Stimulated activated CD4-positive, alpha-beta T cell treated with anti-CD3 and anti-CD28 coated beads, TNF-alpha, amount 100 ng/mL, for 1 hour (primary cell): ENCODE measurements around the gene SH3BP1.

ENCODE experiments used
- DNase-seq, 3 donors: peaks; one replicate each; pipeline ENCODE4 v3.0.0-alpha.2; 2020; ENCODE audit warnings: low read depth in 3 of 3, low spot score in 1 of 3

The SH3BP1 gene

DNA sequence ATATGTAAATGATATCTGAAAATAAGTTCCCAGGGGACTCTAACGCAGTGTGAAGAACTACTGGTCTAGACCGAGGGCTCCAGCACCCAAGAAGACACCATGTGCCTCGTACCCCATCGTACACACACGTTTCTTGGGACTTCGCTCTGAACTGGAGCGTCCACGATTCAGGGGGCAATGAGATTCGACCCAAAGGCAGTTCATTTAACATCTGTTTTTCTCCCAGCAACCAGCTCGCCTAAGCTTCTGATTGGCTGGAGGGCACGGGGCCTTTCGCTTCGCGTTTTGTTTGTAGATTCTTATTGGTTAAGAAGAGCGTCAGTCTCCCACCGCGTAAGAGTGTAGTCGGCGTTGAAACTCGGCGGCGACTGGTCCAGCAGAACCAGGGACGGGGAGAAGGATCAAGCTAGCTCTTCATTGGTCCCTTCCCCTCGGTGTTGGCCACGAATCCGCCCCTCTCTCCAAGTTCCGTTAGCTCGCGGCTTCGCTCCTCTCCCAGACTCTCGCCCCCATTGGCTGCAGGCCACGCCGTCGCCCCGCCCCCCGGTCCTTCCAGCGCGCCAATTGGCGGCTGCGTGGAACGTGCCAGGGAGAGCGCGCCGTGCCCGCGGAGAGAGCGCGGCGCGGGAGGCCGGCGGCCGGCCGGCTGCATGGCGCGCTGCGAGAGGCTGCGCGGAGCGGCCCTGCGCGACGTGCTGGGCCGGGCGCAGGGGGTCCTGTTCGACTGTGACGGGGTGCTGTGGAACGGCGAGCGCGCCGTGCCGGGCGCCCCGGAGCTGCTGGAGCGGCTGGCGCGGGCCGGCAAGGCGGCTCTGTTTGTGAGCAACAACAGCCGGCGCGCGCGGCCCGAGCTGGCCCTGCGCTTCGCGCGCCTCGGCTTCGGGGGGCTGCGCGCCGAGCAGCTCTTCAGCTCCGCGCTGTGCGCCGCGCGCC, 18.9 kb downstream of the SH3BP1 start, which contains the start of gene PDXP:
Gene PDXP (plus strand): TSS at position 591 of the 933 bp plus-strand sequence. CDS start 60 bp downstream, at position 651.
- DNase-seq: peak; percentile 96 to 98 (median 96)

DNA sequence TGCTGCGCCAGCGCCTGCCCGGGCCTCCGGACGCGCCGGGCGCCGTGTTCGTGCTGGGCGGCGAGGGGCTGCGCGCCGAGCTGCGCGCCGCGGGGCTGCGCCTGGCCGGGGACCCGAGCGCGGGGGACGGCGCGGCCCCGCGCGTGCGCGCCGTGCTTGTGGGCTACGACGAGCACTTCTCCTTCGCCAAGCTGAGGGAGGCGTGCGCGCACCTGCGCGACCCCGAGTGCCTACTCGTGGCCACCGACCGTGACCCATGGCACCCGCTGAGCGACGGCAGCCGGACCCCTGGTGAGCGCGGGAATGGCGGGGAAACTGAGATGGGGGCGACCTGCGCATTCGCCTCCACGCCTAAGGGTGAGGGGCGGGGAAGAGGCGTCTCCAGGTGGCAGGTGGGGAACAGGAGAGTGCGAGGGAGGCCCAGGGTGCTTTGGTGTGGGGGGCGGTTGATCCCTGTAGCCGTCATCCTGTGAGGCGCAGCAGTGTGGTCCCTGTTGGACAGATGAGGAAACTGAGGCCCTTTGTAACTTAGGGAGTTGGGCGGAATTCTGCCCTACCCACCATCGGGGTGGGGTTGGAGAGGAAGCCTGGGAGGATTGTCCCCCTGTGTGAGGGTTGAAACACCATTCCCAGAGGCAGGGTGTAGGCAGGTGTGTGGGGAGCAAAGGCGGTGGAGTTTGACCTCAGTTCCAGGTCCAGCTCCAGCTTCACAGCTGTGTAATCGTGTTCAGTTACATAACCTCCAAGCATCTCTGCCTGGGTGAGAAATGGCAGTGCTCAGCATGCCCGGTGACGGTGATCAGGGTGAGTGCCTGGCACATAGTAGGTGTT, 19.8 kb downstream of the SH3BP1 start:
- no peak for DNase-seq

DNA sequence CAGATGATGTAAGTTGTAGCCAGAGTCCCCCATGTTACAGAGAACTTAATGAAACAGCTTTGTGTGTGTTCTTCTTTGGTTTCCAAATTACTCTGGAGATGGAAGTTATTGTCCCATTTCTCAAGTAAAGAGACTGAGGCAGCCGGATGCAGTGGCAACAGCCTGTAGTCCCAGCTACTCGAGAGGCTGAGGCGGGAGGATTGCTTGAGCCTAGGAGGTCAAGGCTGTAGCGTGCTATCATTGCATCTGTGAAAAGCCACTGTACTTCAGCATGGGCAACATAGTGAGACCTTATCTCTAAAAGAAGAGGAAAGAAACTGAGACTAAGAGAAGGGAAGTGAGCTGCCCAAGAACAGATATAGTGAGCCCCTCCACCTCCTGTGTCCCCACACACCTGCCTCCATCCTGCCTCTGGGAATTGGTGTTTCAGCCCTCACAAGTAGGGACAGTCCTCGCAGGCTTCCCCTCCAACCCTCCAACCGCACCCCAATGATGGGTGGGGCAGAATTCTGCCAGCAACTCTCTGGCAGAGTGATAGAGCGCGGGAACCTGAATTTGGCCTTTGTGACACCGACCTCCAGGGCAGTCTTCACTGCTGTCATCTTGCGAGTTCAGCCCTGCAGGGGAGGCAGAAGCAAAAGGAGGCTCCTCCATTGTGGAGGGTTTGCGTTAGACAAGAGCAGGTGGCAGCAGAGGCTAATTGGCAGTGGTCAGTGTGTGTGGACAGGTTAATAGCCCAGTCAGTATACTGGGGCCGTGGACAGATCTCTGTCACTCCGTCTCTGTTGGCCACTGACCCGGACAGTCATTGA, 20.6 kb downstream of the SH3BP1 start:
- DNase-seq: no peak

DNA sequence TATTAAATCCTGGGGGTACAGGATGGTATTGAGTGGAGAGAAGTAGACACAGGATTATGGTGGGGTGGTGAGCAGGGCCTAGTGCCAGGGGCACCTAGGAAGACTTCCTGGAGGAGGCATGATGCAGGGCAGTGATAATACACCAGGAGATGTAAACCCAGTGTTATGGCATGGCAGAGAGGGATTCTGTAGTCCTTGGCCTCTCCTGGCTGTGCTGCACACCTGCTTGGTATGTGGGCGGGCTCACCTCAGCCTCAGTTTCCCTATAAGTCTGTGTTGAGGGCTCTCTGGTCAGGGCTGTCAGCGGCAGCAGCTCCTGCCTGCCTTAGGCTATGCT, 21.2 kb downstream of the SH3BP1 start:
- no peak for DNase-seq

DNA sequence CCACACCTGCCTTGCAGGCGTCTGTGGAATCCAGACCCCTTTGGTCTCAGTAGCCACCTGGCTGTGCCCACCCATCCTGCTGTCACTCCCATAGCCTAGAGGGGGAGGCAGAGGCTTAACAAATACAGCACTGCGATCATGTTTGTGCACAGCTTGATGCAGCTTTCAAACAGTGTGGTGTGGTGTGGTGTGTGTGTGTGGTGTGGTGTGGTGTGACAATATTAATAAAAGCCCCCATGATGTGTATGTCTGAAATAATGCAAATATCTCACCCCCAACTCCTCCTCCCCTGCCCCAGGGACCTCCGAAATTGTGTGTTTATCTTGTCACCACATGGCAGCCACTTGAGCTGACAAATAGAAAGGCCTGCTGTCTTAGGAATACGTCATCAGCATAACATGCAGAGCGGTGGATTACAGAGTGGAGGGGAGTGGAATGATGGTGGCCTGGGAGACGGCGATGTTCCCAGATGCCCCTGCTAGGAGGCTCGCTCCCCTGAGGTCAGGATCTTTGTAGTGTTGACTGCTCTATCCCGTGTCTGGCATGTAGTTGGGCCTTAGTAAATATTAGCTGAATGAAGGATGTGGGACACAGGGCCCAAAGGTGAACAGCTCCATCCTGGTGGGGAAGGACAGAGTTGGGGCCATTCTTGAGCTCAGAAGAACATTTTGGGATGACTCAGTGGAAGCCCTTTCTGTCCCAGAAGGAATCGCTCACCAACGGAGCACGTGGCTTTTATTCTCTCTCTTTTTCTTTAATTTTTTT, 21.9 kb downstream of the SH3BP1 start:
- DNase-seq: no peak

DNA sequence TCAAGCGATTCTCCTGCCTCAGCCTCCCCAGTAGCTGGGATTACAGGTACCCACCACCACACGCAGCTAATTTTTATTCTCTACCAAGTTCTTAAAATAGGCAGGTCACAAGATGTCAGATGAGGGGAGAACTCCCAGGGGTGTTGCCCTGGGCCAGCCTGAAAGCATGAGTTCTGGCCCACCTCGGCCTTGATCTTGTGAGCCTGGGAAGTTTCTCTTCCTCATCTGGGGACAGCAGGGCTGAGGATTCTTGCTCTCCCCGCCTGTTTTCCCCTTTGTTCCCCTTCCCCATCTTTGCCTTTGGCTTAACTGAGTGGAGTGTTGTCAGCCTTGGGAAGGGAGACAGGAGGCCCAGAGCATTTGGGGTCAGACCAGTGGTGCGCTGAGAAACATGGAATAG, 22.6 kb downstream of the SH3BP1 start:
- no peak for DNase-seq

DNA sequence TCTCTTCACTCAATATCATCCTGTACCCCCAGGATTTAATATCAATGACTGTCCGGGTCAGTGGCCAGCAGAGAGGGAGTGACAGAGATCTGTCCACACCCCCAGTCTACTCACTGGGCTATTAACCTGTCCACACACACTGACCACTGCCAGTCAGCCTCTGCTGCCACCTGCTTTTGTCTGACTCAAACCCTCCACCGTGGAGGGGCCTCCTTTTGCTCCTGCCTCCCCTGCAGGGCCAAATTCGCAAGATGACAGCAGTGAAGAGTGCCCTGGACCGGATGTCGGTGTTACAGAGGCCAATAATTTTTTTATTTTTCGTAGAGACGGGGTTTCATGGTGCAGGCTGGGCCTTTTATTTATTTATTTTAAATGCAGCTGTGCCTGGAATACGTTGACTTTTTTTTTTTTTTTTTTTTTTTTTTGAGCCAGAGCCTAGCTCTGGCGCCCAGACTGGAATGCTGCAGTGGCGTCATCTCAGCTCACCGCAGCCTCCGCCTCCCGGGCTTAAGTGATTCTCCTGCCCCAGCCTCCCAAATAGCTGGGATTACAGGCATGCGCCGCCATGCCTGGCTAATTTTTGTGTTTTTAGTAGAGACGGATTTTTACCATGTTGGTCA, 24.2 kb downstream of the SH3BP1 start:
- no peak for DNase-seq

DNA sequence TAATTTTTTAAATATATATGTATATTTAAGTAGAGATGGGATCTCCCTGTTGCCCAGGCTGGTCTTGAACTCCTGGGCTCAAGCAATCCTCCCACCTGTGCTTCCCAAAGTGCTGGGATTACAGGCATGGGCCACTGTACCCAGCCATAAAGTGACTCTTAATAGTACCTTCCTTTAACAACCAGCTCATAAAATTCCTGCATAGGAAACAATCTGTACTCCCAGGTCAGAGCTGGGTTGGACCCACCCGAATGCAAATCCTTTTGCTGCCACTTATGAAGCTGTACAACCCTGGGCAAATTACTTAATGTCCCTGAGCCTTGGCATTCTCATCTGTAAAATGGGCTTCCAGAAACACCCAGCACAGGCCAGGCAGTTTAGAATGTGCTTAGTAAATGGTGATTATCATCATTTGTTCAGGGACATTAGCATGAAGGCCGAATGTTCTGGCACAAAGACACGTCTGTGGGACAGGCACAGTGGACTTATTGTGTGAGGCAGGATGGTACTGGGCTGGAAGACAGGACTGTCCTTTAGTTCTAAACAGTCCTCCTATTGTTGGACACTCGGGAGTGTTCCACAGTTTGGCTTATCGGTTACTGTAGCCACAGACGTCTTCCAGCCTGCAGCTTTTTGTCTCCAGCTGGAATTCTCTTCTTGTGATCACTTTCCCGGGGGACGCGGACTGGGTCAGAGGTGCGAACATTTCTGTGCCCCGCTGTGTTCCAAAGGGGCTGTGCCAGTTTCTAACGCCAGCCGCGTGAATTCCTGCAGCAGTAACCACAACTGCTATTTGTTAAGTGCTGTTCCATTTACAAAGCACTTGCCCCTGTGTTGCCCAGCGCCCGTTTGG, 25.0 kb downstream of the SH3BP1 start:
- no peak for DNase-seq

DNA sequence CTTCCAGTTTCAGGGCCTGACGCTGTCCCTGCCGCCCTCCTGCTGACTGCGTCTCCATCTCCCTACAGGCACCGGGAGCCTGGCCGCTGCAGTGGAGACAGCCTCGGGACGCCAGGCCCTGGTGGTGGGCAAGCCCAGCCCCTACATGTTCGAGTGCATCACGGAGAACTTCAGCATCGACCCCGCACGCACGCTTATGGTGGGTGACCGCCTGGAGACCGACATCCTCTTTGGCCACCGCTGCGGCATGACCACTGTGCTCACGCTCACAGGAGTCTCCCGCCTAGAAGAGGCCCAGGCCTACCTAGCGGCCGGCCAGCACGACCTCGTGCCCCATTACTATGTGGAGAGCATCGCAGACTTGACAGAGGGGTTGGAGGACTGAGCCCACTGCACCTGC, 26.0 kb downstream of the SH3BP1 start:
- DNase-seq: no peak

DNA sequence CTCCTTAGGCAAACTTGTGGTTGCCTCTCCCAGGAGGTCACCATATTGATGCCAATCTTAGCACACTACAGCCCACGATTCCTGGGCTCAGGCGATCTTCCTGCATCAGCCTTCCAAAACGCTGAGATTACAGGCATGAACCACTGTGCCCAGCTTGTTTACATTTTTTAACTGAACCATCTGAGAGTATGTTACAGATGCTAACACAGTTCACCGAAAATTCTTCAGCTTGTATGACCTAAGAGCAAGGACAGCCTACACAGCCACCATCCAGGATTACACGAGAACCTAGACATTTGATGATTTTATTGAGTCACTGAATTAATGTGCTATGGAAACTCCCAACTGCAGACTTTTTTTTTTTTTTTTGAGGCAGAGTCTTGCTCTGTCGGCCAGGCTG, 30.1 kb downstream of the SH3BP1 start:
- DNase-seq: no peak

DNA sequence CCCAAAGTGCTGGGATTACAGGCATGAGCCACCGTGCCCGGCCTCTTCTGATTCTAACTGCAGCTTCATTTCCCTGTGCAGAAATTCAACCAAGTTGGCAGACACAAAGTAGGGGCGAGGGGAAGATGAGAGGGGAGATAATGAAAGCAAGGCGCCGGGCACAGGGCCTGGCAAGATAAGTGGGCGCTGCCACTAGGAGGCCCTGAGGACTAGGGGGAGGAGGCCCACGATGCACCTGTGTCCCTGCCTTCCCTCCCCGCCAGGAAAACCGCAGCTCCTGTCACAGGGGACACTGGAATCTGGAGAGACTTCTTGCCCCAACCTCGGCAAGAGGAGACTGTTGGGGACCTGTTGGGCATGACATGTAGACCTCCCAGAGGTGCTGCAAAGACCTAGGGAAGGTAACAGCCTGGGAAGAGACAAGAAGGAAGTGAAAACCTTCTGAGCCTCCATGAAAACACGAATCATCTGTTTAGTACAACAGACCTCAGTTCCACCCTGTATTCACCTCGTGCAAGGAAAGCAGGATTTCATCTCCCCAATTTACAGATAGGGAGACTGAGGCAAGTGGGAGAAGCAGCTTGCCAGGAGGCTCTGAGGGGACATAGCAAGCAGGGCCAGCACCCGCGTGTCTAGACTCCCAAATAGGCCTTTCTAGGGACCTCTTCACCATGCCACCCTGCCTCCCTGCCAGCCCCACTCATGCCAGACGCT, 32.9 kb downstream of the SH3BP1 start:
- DNase-seq: no peak

DNA sequence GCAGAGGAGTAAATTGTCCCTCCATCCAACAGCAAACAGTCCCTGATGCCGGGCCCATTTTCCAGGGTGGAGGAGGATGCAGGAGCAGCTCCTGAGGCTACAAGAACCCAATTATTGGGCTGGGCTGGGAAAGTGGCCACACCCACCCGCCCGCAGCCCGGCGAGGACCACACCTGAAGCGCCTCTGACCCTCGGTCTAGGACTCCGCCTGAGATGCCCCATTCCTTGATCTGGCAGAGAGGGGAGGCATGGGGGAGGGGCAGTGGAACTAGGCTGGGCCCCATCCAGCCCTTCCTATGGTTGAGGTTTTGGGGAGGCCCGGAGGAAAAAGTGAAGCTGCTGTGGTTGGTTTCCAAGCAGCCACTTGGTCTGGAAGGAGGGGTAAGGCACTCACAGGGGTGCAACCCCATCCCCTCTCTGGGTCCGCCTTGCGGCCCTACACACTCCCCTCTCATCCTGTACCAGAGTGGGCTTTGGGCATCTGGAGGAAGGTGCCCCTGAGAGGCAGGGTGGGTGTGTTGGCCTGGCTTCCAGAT, 33.5 kb downstream of the SH3BP1 start:
- no peak for DNase-seq

DNA sequence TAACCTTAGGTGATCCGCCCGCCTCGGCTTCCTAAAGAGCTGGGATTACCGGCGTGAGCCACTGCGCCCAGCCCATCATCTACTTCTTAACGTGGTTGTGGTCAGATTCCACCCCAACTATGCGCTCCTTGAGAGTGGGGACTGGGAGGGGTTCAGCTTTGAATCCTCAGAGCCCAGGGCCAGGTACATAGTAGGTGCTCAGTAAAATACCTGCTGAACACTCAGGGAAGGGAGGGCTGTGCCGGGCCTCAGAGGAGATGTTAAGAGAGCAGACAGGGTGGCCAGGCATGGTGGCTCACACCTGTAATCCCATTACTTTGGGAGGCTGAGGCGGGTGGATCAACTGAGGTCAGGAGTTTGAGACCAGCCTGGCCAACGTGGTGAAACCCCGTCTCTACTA, 34.8 kb downstream of the SH3BP1 start:
- no peak for DNase-seq

DNA sequence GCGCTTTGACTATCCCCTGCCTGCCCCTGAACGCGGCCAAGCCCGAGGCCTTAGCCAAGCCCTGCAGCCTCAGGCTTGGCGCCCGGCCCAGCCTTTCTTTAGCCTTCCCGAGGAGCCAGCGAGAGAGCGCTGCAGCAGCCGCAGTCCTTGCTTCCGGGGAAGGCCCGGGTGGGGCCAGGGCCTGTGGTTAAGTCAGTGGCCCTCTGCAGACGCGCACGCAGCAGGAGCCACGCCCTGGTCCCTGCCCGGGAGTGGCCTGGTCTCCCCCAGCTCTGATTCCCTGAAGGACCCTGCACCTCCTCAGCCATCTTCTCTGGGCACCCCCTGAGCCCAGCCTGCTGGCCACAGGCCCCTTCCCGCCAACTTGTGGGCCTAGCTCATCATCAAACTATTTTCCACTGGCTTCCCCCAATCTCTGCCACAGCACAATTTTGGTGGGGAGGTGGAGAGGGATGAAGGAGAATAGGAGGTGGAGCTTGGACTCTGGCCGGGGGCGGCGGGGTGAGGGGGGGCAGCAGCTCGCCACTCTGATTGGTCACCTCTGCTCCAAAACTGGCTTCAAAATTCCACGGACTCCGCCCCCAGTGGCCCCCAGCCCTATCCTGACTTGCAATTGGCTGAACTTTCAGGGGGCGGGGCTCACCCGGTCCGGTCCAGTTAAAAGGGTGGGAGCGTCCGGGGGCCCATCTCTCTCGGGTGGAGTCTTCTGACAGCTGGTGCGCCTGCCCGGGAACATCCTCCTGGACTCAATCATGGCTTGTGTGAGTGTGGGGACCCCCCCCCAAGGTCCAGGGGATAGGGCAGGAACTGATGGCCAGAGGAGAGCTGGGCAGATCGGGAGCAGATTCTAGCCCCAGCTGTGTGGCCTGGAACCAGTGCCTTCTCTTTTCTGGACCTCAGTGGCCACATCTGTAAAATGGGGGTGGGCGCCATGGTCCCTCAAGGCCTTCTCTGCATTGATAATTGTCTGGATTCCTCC, 35.8 kb downstream of the SH3BP1 start, which contains the start of gene LGALS1:
Gene LGALS1 (plus strand): TSS at position 686 of the 979 bp plus-strand sequence. CDS start 67 bp downstream, at position 753.
- peak in 2 of 3 donors; percentile 23 to 37 for DNase-seq

DNA sequence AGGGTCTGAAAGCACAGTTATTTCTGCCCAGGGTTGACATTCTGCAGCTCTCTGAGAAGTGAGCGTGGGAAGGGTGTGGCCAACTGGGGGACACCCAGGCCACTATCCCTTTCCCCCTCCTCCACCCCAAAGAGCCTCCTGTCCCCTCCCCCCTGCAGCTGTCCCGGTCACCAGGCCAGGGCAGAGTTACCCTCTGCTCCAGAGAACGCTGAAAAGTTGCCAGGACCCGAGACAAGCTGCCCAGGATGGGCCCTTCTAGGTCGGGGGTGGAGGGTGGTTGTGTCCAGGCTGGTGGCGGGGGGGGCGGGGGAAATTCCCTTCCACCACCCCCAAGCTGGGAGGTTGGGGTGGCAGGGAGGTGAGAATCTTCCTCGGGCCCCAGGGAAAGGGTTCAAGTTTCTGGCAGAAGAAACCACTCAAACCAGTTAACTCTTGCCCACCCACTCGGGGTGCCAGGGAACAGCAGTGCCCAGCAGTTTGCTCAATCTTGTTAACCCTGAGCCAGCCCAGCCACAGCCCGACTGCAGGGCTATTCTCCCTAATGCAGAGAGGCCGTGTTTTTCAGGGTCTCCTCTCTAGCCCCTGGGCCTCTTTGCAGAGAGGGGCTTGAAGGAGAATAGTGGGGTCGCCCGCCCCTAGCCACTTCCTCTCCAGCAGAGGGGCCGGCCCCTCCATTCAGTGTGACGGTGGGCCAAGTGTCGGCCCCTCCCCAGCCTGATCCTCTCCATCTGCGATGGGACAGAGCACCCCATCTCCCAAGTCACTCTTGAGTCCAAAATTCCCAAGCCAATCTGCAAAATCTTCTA, 36.7 kb downstream of the SH3BP1 start:
- DNase-seq: no peak
